GM21390 (cell line): ENCODE data around the gene NXPH1.
"Not testable (repeated sequence)": the region's sequence is repeated elsewhere in the genome, so short reads cannot be mapped to it uniquely, and the experiment has no call there.

Experiments used
- ATAC-seq: cut with Tn5 transposase; IDR thresholded peaks from one replicate; pipeline ENCODE4 v1.9.1; 2021; ENCODE audit not compliant: unreplicated experiment

Gene NXPH1

GRCh38 chr7:8668627-8669500, 235.5 kb downstream of the NXPH1 start:
- ATAC-seq, result no peak

- ATAC-seq, result no peak
Observed at GRCh38 chr7:8669501-8669851, 236.1 kb downstream of the NXPH1 start.

- no peak for ATAC-seq
Observed at GRCh38 chr7:8684426-8684825, 251.0 kb downstream of the NXPH1 start.

- ATAC-seq, result no peak
Observed at GRCh38 chr7:8699875-8700624, 266.6 kb downstream of the NXPH1 start.

- no peak for ATAC-seq
Observed at GRCh38 chr7:8702807-8703206, 269.4 kb downstream of the NXPH1 start.

GRCh38 chr7:8710124-8710523, 276.7 kb downstream of the NXPH1 start:
- no peak for ATAC-seq

GRCh38 chr7:8714791-8715190, 281.4 kb downstream of the NXPH1 start:
- no peak for ATAC-seq

GRCh38 chr7:8719102-8719501, 285.7 kb downstream of the NXPH1 start:
- ATAC-seq, result no peak

GRCh38 chr7:8724080-8724718, 290.8 kb downstream of the NXPH1 start:
- peak; percentile 82 for ATAC-seq

- not testable (repeated sequence) for ATAC-seq
Observed at GRCh38 chr7:8731756-8732155, 298.3 kb downstream of the NXPH1 start.

GRCh38 chr7:8739837-8740236, 306.4 kb downstream of the NXPH1 start:
- no peak for ATAC-seq

GRCh38 chr7:8742837-8743236, 309.4 kb downstream of the NXPH1 start:
- ATAC-seq, result no peak

- ATAC-seq, result no peak
Observed at GRCh38 chr7:8747338-8747737, 313.9 kb downstream of the NXPH1 start.

- ATAC-seq, result no peak
Observed at GRCh38 chr7:8751557-8752231, 318.3 kb downstream of the NXPH1 start.

GRCh38 chr7:8753355-8753754, 319.9 kb downstream of the NXPH1 start:
- ATAC-seq, result no peak

- no peak for ATAC-seq
Observed at GRCh38 chr7:8761731-8762130, 328.3 kb downstream of the NXPH1 start.

- no peak for ATAC-seq
Observed at GRCh38 chr7:8762803-8763202, 329.4 kb downstream of the NXPH1 start.

- ATAC-seq, result no peak
Observed at GRCh38 chr7:8765374-8765773, 332.0 kb downstream of the NXPH1 start.

- no peak for ATAC-seq
Observed at GRCh38 chr7:8773518-8773917, 340.1 kb downstream of the NXPH1 start.

GRCh38 chr7:8778459-8778858, 345.1 kb downstream of the NXPH1 start:
- ATAC-seq, result no peak

- no peak for ATAC-seq
Observed at GRCh38 chr7:8781166-8781565, 347.8 kb downstream of the NXPH1 start.
